Keratinocyte (primary cell): ENCODE data around the gene CLDN18. TPM values are rescaled to one million over a fixed set of nuclear protein-coding genes. Genes with fewer than 3 reads are reported as not detected.

Source experiments
- DNase-seq: peaks from one replicate; pipeline ENCODE4 v3.0.0-alpha.2; 2011; ENCODE audit warnings: low read depth, missing footprints, low spot score
- FAIRE-seq: peaks from 2 replicates; lab custom pipeline; 2011; peaks lifted over from hg19 to GRCh38; lab: Jason Lieb, UNC
- H2AFZ ChIP-seq: 2 replicates; pipeline ENCODE4 v1.6.0; 2012; ENCODE audit warnings: low read length, control low read depth, inconsistent platforms; ENCODE audit not compliant: control insufficient read depth
- H3K27ac ChIP-seq: 2 replicates; pipeline ENCODE4 v1.5.1; 2011; ENCODE audit warnings: low read length; ENCODE audit not compliant: control insufficient read depth, insufficient read depth
- H3K27me3 ChIP-seq: 3 replicates; pipeline ENCODE4 v1.6.0; 2011; ENCODE audit warnings: low read length; ENCODE audit not compliant: control insufficient read depth, insufficient read depth; ENCODE audit errors: extremely low read depth
- H3K36me3 ChIP-seq, 2 experiments: 2 replicates in 1 of 2; 3 replicates in 1 of 2; pipeline ENCODE4 v1.5.1; 2011; ENCODE audit warnings: low read length in 2 of 2, mild to moderate bottlenecking in 1 of 2; ENCODE audit not compliant: control insufficient read depth in 2 of 2, insufficient read depth in 2 of 2; ENCODE audit errors: extremely low read depth in 1 of 2
- H3K4me1 ChIP-seq: 3 replicates; pipeline ENCODE4 v1.5.1; 2011; ENCODE audit warnings: low read length; ENCODE audit not compliant: control insufficient read depth, insufficient read depth; ENCODE audit errors: extremely low read depth
- H3K4me2 ChIP-seq: 3 replicates; pipeline ENCODE4 v1.6.0; 2011; ENCODE audit warnings: low read depth, low read length; ENCODE audit not compliant: control insufficient read depth, insufficient read depth; ENCODE audit errors: extremely low read depth
- H3K4me3 ChIP-seq, 3 experiments: fragments of 200-600 bp in 1 of 3; sonication (generic) in 1 of 3; 2 replicates in 2 of 3; 3 replicates in 1 of 3; pipeline ENCODE4 v1.5.1; 2011 to 2016; ENCODE audit warnings: low read length in 3 of 3, mild to moderate bottlenecking in 3 of 3, control low read depth in 2 of 3, inconsistent platforms in 1 of 3, low read depth in 1 of 3, mixed read lengths in 1 of 3, mixed run types in 1 of 3, moderate library complexity in 1 of 3; ENCODE audit not compliant: control insufficient read depth in 2 of 3, insufficient read depth in 2 of 3; ENCODE audit errors: extremely low read depth in 1 of 3
- H3K79me2 ChIP-seq: 2 replicates; pipeline ENCODE4 v1.6.0; 2012; ENCODE audit warnings: low read length; ENCODE audit not compliant: control insufficient read depth, insufficient read depth
- H3K9ac ChIP-seq: 3 replicates; pipeline ENCODE4 v1.6.0; 2011; ENCODE audit warnings: low read length; ENCODE audit not compliant: control insufficient read depth, insufficient read depth; ENCODE audit errors: extremely low read depth
- H3K9me1 ChIP-seq: 3 replicates; pipeline ENCODE4 v1.6.0; 2011; ENCODE audit warnings: low read length; ENCODE audit not compliant: control insufficient read depth, insufficient read depth; ENCODE audit errors: extremely low read depth
- H3K9me3 ChIP-seq: 2 replicates; pipeline ENCODE4 v1.5.1; 2012; ENCODE audit warnings: low read depth, low read length; ENCODE audit not compliant: control insufficient read depth
- H4K20me1 ChIP-seq: 3 replicates; pipeline ENCODE4 v1.6.0; 2011; ENCODE audit warnings: low read length; ENCODE audit not compliant: control insufficient read depth, insufficient read depth; ENCODE audit errors: extremely low read depth
- EZH2 ChIP-seq: IDR thresholded peaks from one replicate; pipeline ENCODE4 v1.6.1; 2012; ENCODE audit warnings: inconsistent platforms, mild to moderate bottlenecking, low read length, moderate library complexity
- dilution Hi-C: fragments of 300-500 bp; cut with MboI; formaldehyde crosslinking; loops from one replicate; pipeline ENCODE4 v1.7.0; 2020; ENCODE audit warnings: low sequenced_read_pairs; ENCODE audit not compliant: extremely low pct_ligation_motif_present
- polyA plus RNA-seq, 5 experiments: library from polyadenylated mRNA; depleted of rRNA in 3 of 5; stranded (reverse) in 3 of 5; stranded (forward) in 1 of 5; unstranded in 1 of 5; fragments of >200 nt; gene quantifications; 1 replicate in 1 of 5; 2 replicates in 3 of 5; 3 replicates in 1 of 5; pipeline versions ENCODE4 v1.2.1 to v1.2.3, GENCODE V29; 2011 to 2012; ENCODE audit warnings: missing spikeins in 2 of 5, low read depth in 1 of 5, low replicate concordance in 1 of 5
- TF ChIP-seq, protein P1 (sequence below), 3 experiments: IDR thresholded peaks in 1 of 3; conservative IDR thresholded peaks in 1 of 3; optimal IDR thresholded peaks in 1 of 3; 2 replicates in 2 of 3; 3 replicates in 1 of 3; pipeline versions ENCODE3 to v1.5.1; 2011; ENCODE audit warnings: low read length in 3 of 3, mild to moderate bottlenecking in 3 of 3, moderate library complexity in 2 of 3, control low read depth in 1 of 3, inconsistent platforms in 1 of 3; ENCODE audit not compliant: insufficient read depth in 2 of 3; ENCODE audit errors: extremely low read depth in 1 of 3

Gene CLDN18
- polyA plus RNA-seq, 1 donor (not counting 4 experiments of a cell fraction or from before 2014, with no cell fraction given), result not detected

DNA sequence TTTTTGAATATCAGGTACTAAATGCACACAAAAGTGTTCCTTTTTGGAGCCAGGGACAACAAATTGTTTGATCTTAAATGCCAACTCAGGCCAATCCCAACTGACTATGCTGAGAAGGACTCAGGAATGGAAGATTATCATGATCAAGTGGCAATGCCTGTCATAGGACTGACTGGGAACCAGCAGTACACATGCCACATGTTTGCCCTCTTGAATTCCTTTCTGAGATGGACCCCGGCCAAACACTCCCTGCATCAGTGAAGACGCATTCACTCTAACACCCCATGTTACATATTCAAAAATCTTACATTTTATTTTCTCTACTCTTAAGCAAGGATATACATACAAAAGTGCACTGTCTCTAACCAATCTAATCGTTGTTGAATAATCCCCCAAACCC, 36.1 kb downstream of the CLDN18 start:
- Histone ChIP-seq H2AFZ (no peak overlapping the region), H3K9ac (no peak overlapping the region), H3K4me2 (no peak overlapping the region), H3K9me1 (no peaks in the 10 kb centered on the region), H3K4me1 (peaks cover 29% of the 10 kb centered on the region), H3K27ac (no peak overlapping the region), H3K79me2 (no peaks in the 10 kb centered on the region), H3K27me3 (no peaks in the 10 kb centered on the region), H3K4me3 (no peak overlapping the region), H3K36me3 (no peaks in the 10 kb centered on the region), H4K20me1 (no peaks in the 10 kb centered on the region), H3K9me3 (no peaks in the 10 kb centered on the region)
- DNase-seq (no peak), FAIRE-seq (no peak)
- dilution Hi-C loops, result no loop called here
- TF ChIP-seq, protein P1, sequence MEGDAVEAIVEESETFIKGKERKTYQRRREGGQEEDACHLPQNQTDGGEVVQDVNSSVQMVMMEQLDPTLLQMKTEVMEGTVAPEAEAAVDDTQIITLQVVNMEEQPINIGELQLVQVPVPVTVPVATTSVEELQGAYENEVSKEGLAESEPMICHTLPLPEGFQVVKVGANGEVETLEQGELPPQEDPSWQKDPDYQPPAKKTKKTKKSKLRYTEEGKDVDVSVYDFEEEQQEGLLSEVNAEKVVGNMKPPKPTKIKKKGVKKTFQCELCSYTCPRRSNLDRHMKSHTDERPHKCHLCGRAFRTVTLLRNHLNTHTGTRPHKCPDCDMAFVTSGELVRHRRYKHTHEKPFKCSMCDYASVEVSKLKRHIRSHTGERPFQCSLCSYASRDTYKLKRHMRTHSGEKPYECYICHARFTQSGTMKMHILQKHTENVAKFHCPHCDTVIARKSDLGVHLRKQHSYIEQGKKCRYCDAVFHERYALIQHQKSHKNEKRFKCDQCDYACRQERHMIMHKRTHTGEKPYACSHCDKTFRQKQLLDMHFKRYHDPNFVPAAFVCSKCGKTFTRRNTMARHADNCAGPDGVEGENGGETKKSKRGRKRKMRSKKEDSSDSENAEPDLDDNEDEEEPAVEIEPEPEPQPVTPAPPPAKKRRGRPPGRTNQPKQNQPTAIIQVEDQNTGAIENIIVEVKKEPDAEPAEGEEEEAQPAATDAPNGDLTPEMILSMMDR (optimal IDR thresholded peaks at IDR 0.05 in 1 of 3, IDR thresholded peaks at IDR 0.05 in 1 of 3, conservative IDR thresholded peaks at IDR 0.05 in 1 of 3; ENCODE audit: extremely low read depth in 1 of 3, insufficient read depth in 2 of 3, low read length in 3 of 3), result no peak
- TF ChIP-seq EZH2, result no peak

DNA sequence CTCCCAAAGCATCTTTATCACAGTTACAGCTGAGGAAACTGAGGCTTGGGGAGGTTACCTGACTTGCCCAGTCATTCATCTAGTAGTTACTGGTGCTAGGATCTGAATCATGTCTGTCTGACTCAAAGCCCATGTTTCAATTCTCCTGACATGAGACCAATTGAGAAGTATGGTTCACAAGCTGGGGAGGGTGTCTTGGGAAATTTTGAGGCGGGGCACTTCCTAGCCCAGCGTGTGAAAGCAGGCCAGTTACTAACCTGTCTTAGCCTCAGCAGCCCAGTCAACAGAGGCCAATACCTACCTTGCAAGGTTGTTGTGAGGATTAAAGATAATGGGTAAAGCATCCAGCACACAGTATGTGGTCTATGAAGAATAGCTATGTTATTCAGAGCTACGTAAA, 37.0 kb downstream of the CLDN18 start:
- Histone ChIP-seq H3K4me2 (no peak overlapping the region), H3K9me1 (no peaks in the 10 kb centered on the region), H4K20me1 (no peaks in the 10 kb centered on the region), H3K36me3 (no peaks in the 10 kb centered on the region), H3K4me3 (no peak overlapping the region), H3K4me1 (peaks cover 25% of the 10 kb centered on the region), H3K9ac (no peak overlapping the region), H3K27me3 (no peaks in the 10 kb centered on the region), H3K27ac (no peak overlapping the region), H3K9me3 (no peaks in the 10 kb centered on the region), H2AFZ (no peak overlapping the region), H3K79me2 (no peaks in the 10 kb centered on the region)
- FAIRE-seq, result no peak
- no peak for DNase-seq
- dilution Hi-C loops, result no loop called here
- TF ChIP-seq, protein P1 (optimal IDR thresholded peaks at IDR 0.05 in 1 of 3, IDR thresholded peaks at IDR 0.05 in 1 of 3, conservative IDR thresholded peaks at IDR 0.05 in 1 of 3; ENCODE audit: extremely low read depth in 1 of 3, insufficient read depth in 2 of 3, low read length in 3 of 3), result no peak
- no peak for TF ChIP-seq EZH2
